ENCODE results near the gene NAA25.
"Not testable (repeated sequence)": the region's sequence is repeated elsewhere in the genome, so short reads cannot be mapped to it uniquely, and the experiment has no call there.

NAA25 gene

GRCh38 chr12:112009596-112009995 lies 99.0 kb downstream of the NAA25 start:
- DNase-seq (ENCODE audit: low read depth in 2 of 2) = not testable (repeated sequence)

- no peak for DNase-seq (ENCODE audit: low read depth in 2 of 2)
Observed at GRCh38 chr12:112008918-112009317, 99.7 kb downstream of the NAA25 start.

DNA sequence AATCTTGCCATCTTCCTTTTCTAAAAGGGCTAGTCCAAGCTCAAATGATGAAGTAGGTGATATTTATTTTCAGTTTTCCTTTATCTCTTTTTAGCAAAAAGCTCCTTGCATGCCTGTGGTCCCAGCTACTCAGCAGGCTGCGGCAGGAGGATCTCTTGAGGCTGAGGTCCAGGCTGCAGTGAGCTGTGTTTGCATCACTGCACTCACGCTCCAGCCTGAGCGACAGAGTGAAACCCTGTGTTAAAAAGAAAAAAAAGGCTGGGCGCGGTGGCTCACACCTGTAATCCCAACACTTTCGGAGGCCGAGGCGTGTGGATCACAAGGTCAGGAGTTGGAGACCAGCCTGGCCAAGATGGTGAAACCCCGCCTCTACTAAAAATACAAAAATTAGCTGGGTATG lies 100.6 kb downstream of the NAA25 start:
- DNase-seq (ENCODE audit: low read depth in 2 of 2) = no peak

DNA sequence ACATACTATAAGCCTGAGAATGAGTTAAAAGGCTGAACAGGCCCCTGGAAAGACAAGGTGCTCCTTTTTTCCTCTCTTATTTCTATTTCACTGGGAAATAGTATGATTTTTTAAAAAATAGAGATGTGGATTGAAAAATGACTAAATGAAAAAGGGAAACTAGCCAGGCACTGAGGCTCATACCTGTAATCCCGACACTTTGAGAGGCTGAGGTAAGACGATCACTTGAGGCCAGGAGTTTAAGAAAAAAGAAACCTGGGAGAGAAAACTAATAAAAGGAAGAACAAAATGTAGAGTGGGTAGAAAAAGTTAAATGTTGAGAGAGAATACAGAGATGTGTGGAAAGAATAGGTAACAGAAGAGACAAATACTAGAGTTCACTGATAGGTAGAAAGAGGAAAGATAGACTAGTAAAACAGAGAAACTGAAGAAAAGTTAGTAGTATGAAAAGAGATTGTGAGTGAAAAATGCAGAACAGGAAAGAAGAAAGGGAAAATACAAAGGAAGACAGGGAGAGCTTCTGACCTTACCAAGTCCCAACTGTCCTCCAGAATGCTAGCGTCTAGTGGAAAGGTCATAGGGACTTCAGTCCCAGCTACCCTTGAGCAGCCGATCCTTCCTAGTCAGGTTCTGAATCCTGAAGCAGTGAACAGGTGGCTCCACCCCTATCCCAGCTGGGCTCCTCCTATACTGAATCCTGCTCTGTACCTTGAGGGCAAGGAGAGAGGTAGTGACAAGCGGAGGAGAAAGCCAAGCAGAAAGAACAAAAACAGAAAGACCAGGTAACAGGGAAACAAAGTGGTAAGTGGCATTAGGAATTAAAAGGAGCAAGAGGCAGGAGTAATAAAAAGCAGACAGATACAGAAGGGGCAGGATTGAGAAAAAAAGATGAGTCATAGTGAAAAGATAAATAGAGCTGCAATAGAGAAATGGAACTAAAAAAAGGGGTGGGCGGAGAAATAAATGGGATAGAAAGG lies 102.9 kb downstream of the NAA25 start:
- no peak for DNase-seq (ENCODE audit: low read depth in 2 of 2)

- no peak for DNase-seq (ENCODE audit: low read depth in 2 of 2)
Observed at GRCh38 chr12:112004041-112004440, 104.5 kb downstream of the NAA25 start.

DNA sequence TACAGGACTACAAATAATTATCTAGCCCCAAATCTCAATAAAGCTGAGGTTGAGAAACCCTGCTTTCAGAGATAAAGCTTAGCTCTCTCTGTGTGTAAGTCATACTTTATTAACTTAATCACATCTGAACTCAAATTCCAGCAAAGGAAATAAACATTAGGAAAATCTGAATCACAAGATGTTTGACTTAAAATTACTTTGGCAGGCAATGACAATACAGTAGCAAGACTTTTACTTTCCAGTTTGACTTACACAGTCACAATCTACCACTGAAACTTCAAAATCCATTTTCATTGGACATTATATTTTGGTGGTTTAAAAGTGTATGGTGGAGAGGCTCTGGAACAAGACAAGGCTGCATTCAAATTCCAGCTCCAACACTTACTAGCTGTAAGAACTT lies 107.0 kb downstream of the NAA25 start:
- DNase-seq (ENCODE audit: low read depth in 2 of 2) = no peak

DNA sequence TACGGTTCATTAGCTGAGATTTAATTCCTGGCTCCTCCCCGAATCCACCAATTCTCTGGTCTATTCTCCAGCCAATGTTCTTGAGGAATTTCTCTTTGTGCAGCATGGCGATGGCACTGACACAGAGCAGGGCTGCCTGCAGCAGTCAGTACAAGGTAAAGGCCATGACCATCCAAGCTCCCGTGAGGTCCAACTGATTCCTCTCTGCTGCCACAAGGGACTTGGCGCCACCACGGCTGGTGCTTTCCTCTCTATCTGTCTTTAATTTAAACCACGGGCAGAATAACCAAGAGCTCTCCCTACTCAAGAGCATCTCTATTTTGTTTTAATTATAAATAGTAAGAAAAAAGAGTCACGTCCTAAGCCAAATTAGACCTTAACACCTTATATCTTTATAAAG lies 107.8 kb downstream of the NAA25 start:
- no peak for DNase-seq (ENCODE audit: low read depth in 2 of 2)

DNA sequence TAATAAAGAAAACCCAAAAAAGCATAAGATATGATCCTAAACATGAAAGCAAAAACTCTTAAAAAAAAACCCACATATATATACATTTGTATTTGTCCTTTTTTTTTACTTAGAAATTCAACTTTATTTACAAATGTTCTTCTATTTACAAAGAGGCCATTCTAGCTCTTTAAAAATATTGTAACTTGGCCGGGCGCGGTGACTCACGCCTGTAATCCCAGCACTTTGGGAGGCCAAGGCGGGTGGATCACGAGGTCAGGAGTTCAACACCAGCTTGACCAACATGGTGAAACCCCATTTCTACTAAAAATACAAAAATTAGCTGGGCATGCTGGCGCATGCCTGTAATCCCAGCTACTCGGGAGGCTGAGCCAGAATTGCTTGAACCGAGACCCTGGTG lies 109.5 kb downstream of the NAA25 start:
- DNase-seq (ENCODE audit: low read depth in 2 of 2) = not testable (repeated sequence)

DNA sequence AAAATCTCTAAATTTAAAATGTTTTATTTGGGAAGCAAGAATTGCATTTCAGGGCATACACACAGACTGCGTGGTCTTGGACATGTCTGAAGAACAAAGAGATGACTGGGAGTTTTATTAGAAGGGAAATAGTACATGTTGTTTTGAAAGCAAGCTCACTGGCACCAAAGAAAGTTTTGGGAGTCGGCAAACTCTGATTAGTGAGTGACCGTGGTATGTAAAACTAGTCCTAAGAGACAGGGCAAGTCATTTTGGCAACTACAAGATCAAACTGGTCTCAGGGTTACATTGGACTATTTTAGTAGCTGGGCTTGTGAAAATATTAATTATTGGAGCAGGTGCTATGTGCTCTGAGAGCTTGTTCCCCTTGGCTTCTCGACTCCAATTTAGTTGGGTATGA lies 110.6 kb downstream of the NAA25 start:
- no peak for DNase-seq (ENCODE audit: low read depth in 2 of 2)

DNA sequence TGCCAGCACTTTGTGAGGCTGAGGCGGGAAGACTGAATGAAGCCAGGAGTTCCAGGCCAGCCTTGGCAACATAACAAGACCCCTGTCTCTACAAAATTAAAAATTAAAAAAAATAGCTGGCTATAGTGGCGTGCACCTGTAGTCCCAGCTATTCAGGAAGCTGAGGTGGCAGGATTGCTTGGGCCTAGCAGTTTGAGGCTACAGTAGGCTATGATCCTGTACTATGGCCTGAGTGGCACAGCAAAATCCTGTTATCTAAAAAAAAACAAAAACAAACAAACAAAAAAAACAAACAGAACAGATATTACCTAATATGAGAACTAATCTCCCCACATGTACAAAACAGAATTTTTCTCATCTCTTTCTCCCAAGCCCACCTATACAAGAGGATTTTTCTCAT lies 111.3 kb downstream of the NAA25 start:
- DNase-seq (ENCODE audit: low read depth in 2 of 2) = no peak

GRCh38 chr12:111995782-111996480 lies 112.7 kb downstream of the NAA25 start:
- no peak for DNase-seq (ENCODE audit: low read depth in 2 of 2)

DNA sequence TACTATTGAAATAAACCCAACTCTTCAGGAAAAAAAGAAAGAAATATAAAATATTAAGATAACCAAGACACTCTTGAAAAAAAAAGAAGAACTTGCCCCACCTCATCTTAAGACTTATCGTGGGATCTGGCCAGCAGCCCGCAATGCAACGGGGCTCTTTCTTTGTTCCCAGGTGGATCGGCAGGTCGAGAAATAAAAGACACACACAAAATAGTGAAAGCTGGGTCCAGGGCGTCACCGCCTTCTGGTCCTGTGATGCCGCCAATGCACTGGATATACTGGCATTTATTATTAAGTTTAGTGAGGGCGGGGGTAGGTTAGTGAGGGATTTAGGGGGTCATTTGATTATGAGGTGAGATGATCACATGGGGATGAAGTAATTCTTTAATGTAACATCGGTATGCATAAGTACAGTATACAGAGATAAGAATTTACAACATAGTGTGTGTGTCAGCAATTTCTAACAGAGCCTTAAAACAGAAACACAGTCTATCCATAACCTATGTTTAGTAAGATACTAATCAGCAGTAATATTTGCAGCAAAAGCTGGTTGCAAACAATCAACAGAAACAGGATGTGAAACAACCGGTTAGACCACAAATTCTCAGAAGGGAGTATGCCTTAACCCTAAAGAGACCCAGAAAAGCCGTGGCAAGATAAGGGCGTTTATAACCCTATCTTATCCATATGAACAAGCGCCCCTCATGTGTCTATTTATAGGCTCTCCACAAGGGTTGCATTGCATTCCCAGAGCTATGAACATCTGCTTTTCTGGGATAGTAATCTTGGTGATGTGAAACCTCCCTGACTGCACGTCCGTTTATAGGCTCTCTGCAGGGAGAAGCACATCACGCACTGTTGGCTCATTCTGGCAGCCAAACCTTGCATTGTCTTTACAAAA lies 114.1 kb downstream of the NAA25 start:
- DNase-seq (ENCODE audit: low read depth in 2 of 2) = not testable (repeated sequence)

DNA sequence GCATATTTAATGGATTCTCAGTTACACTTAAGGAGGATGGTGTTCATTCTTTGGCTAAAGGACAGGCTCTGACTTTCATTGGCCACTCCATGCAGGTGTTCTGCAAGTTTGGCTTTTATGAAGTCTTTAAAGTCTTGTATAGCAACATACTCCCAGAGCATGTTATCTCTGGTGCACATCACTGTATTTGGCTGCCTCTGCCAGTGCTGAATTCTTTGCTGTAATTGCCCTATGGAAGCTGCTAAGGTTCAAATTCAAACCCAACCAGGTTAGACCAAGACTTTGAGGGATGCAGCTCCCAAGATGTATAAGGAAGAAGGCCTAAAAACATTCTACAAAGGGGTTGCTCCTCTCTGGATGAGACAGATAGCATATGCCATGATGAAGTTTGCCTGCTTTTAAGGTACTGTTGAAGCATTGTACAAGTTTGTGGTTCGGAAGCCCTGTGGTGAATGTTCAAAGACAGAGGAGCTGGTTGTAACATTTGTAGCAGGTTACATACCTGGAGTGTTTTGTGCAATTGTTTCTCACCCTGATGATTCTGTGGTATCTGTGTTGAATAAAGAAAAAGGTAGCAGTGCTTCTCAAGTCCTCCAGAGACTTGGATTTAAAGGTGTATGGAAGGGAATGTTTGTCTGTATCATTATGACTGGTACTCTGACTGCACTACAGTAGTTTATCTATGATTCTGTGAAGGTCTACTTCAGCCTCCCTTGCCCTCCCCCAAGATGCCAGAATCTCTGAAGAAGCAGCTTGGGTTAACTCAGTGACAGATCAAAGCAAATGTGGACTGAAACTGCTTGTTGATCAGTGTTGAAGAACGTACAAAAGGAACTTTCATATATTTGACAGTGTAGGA lies 115.1 kb downstream of the NAA25 start:
- DNase-seq (ENCODE audit: low read depth in 2 of 2) = no peak

DNA sequence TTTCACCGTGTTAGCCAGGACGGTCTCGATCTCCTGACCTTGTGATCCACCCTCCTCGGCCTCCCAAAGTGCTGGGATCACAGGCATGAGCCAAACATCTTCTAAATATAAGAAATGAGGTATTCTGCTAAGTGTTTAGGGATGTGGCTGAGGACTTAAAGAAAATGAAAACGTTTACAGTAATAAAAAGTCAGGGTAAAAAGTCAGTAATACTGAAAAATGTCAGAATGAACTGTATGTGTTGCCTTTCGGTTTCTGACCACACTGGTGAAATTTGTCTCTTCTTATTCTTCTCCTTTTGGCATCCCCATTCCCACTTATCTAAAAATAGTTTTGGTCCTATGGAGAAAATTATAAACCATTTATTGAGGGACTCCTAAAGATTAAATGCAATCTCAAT lies 116.1 kb downstream of the NAA25 start:
- DNase-seq (ENCODE audit: low read depth in 2 of 2) = no peak

DNA sequence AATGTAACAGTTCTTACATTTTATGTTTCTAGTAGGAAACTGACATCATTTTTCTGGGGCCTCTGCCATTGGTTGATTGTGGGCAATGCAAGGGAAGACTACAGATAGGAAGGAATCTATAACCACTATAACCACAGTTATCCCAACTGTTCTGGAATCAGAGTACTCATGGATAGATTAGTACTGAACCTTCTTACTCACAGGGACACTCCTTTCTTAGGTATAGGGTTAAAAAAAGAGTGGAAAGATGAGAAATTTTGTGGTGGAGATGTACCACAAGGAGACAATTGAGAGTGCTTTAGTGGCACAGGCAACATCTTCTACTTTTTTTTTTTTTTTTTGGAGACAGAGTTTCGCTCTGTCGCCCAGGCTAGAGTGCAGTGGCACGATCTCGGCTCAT lies 116.6 kb downstream of the NAA25 start:
- no peak for DNase-seq (ENCODE audit: low read depth in 2 of 2)

DNA sequence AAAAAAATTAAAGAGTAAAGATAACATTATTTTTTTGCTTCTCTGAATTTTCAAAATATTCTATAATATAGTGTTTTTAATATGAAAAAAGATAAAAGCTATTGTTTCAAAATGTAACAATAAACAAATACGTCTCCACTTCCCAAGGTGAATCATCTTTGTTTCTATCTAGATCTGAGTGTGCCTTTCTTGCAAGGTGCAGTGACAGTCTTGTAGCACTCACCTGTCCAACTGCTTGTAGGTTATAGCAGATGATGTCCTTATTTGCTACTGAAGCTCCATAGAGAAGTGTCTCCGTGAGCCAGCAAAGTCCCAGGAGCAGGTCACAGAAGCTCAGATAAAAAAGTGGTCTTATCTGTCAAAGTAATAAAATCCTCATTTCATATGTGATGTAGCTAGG lies 117.0 kb downstream of the NAA25 start:
- no peak for DNase-seq (ENCODE audit: low read depth in 2 of 2)

- DNase-seq (ENCODE audit: low read depth in 2 of 2) = no peak
Observed at GRCh38 chr12:111984820-111985219, 123.8 kb downstream of the NAA25 start.

DNA sequence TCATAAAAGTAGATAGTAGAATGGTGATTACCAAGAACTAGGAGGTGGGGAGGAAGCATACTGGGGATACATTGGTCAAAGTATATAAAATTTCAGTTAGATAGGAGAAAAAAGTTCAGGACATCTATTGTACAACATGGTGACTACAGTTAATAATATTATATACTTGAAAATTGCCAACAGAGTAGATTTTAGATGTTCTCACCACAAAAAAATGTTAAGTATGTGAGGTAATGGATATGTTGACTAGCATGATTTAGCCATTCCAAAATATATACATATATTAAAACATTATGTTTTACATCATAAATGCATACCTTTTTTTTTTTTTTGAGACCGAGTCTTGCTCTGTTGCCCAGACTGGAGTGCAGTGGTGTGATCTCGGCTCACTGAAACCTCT lies 126.6 kb downstream of the NAA25 start:
- DNase-seq (ENCODE audit: low read depth in 2 of 2) = no peak

DNA sequence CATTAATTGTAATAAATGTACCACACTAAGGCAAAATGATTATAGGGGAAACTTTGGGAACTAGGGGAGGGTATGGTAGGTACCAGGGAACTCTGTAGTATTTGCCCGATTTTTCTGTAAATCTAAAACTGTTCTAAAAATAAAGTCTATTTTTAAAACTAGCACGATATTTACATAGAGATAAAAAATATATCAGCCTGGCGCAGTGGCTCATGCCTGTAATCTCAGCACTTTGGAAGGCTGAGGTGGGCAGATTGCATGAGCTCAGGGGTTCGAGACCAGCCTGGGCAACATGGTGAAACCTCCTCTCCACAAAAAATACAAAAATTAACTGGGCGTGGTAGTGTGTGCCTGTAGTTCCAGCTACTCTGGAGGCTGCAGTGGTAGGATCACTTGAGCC lies 128.0 kb downstream of the NAA25 start:
- no peak for DNase-seq (ENCODE audit: low read depth in 2 of 2)

- no peak for DNase-seq (ENCODE audit: low read depth in 2 of 2)
Observed at GRCh38 chr12:111978545-111978944, 130.0 kb downstream of the NAA25 start.

- no peak for DNase-seq (ENCODE audit: low read depth in 2 of 2)
Observed at GRCh38 chr12:111976860-111977259, 131.7 kb downstream of the NAA25 start.
